Suppressor macrophage treated with lipopolysaccharide for 4 hours (primary cell): Measurements from ENCODE around the gene CFAP251.
"Not testable (repeated sequence)": the region's sequence is repeated elsewhere in the genome, so short reads cannot be mapped to it uniquely, and the experiment has no call there.

ENCODE experiments used
- DNase-seq: peaks from one replicate; pipeline ENCODE4 v3.0.0-alpha.2; 2020

Gene CFAP251

GRCh38 chr12:122031342-122032216 is 113.2 kb downstream of the CFAP251 start:
- peak; percentile 61 for DNase-seq

- no peak for DNase-seq
Measured at GRCh38 chr12:122032580-122032979, 114.2 kb downstream of the CFAP251 start.

GRCh38 chr12:122035292-122035691 is 116.9 kb downstream of the CFAP251 start:
- no peak for DNase-seq

- no peak for DNase-seq
Measured at GRCh38 chr12:122036153-122036552, 117.8 kb downstream of the CFAP251 start.

GRCh38 chr12:122040579-122041386 is 122.4 kb downstream of the CFAP251 start:
- no peak for DNase-seq

GRCh38 chr12:122041458-122041857 is 123.1 kb downstream of the CFAP251 start:
- not testable (repeated sequence) for DNase-seq

GRCh38 chr12:122042910-122043309 is 124.5 kb downstream of the CFAP251 start:
- no peak for DNase-seq

- DNase-seq, result no peak
Measured at GRCh38 chr12:122043476-122043875, 125.1 kb downstream of the CFAP251 start.

GRCh38 chr12:122045262-122045661 is 126.9 kb downstream of the CFAP251 start:
- DNase-seq, result no peak

- no peak for DNase-seq
Measured at GRCh38 chr12:122046145-122046544, 127.8 kb downstream of the CFAP251 start.

- no peak for DNase-seq
Measured at GRCh38 chr12:122048151-122048550, 129.8 kb downstream of the CFAP251 start.

- no peak for DNase-seq
Measured at GRCh38 chr12:122049827-122050226, 131.4 kb downstream of the CFAP251 start.

- DNase-seq, result no peak
Measured at GRCh38 chr12:122050706-122051105, 132.3 kb downstream of the CFAP251 start.

- DNase-seq, result no peak
Measured at GRCh38 chr12:122051231-122051876, 133.0 kb downstream of the CFAP251 start.

GRCh38 chr12:122052285-122052684 is 133.9 kb downstream of the CFAP251 start:
- DNase-seq, result no peak
